K562 (cell line): ENCODE data around the gene AAK1. TPM values are rescaled to one million over a fixed set of nuclear protein-coding genes. Genes with fewer than 3 reads are reported as not detected.

ENCODE experiments used
- ATAC-seq: fragments of 200-7000 bp; cut with Tn5 transposase; 3 replicates; pipeline ENCODE4 v1.9.1; 2020; ENCODE audit warnings: moderate library complexity
- BruUV-seq: library from RNA; stranded (reverse); fragments of 400-500 nt; replicated peaks from 2 replicates; lab custom pipeline; 2021; lab: Mats Ljungman, UMichigan
- CTCF ChIA-PET: fragments of 300-600 bp; formaldehyde crosslinking; extraction: SDS; loops from one replicate; lab custom pipeline; 2021; ENCODE audit warnings: low intra/inter-chr PET ratio; lab: Yijun Ruan, JAX
- POLR2A ChIA-PET: fragments of 300-600, 350-650 bp; sonication (Branson Sonifier 250); formaldehyde crosslinking; extraction: SDS; loops from one replicate; lab custom pipeline; 2021; ENCODE audit warnings: antibody characterized with exemption, inconsistent platforms; lab: Yijun Ruan, JAX
- DNase-seq, 4 experiments: peaks; one replicate each; pipeline versions ENCODE4 v3.0.0 to v3.0.0-alpha.2; 2011 to 2018; ENCODE audit warnings: low spot score in 3 of 4, mixed read lengths in 3 of 4; ENCODE audit errors: extremely low read depth in 1 of 4
- FAIRE-seq: peaks from 2 replicates; lab custom pipeline; 2011; peaks lifted over from hg19 to GRCh38; lab: Jason Lieb, UNC
- H2AFZ ChIP-seq: 2 replicates; pipeline ENCODE4 v1.6.0; 2011; ENCODE audit warnings: low read depth, low read length, control low read depth, inconsistent platforms
- H3K27ac ChIP-seq: fragments of 200-600 bp; 3 replicates; pipeline ENCODE4 v1.8.0; 2011; ENCODE audit warnings: low read depth, mild to moderate bottlenecking, control low read depth, inconsistent platforms, low read length, moderate library complexity, mixed read lengths; ENCODE audit errors: extremely low read depth
- H3K27me3 ChIP-seq, 2 experiments: fragments of 300-600 bp in 1 of 2; 2 replicates in 1 of 2; 3 replicates in 1 of 2; pipeline versions ENCODE4 v1.6.0 to v1.8.0; 2011; ENCODE audit warnings: inconsistent platforms in 2 of 2, low read length in 2 of 2, mild to moderate bottlenecking in 1 of 2, mixed read lengths in 1 of 2, moderate library complexity in 1 of 2; ENCODE audit not compliant: control insufficient read depth in 2 of 2, insufficient read depth in 2 of 2
- H3K36me3 ChIP-seq: fragments of 300-600 bp; 3 replicates; pipeline ENCODE4 v1.8.0; 2011; ENCODE audit warnings: mild to moderate bottlenecking, low read length, inconsistent platforms; ENCODE audit not compliant: control insufficient read depth, insufficient read depth
- H3K4me1 ChIP-seq, 2 experiments: fragments of 200-600 bp in 1 of 2; replicated peaks in 1 of 2; 2 replicates in 1 of 2; 3 replicates in 1 of 2; pipeline versions ENCODE4 v1.5.1 to v1.8.0; 2011; ENCODE audit warnings: inconsistent platforms in 2 of 2, low read length in 2 of 2, mild to moderate bottlenecking in 1 of 2, mixed read lengths in 1 of 2, moderate library complexity in 1 of 2; ENCODE audit not compliant: control insufficient read depth in 2 of 2, insufficient read depth in 2 of 2
- H3K4me2 ChIP-seq: 2 replicates; pipeline ENCODE4 v1.6.1; 2011; ENCODE audit warnings: low read length, control low read depth, inconsistent platforms, mixed read lengths; ENCODE audit not compliant: insufficient read depth
- H3K4me3 ChIP-seq: fragments of 200-600 bp; sonication (generic), shearing (Covaris generic); 2 replicates; pipeline ENCODE4 v1.5.1; 2016; ENCODE audit warnings: control low read depth, inconsistent platforms
- H3K79me2 ChIP-seq: fragments of 200-600 bp; 3 replicates; pipeline ENCODE4 v1.8.0; 2011; ENCODE audit warnings: low read length, inconsistent platforms; ENCODE audit not compliant: control insufficient read depth, insufficient read depth
- H3K9ac ChIP-seq, 2 experiments: 2 replicates each; pipeline versions ENCODE4 v1.6.0 to v1.6.1; 2011; ENCODE audit warnings: low read depth in 2 of 2, low read length in 2 of 2, control low read depth in 1 of 2, inconsistent platforms in 1 of 2, mild to moderate bottlenecking in 1 of 2, mixed read lengths in 1 of 2; ENCODE audit not compliant: insufficient read depth in 1 of 2
- H3K9me1 ChIP-seq: one replicate; pipeline ENCODE4 v1.6.0; 2011; ENCODE audit warnings: inconsistent platforms, mild to moderate bottlenecking, low read length, moderate library complexity; ENCODE audit not compliant: control insufficient read depth, insufficient read depth
- H3K9me3 ChIP-seq: replicated peaks from 2 replicates; pipeline ENCODE4 v1.5.1; 2011; ENCODE audit warnings: low read depth, low read length, inconsistent platforms; ENCODE audit not compliant: control insufficient read depth, insufficient read depth
- H4K20me1 ChIP-seq: replicated peaks from 2 replicates; pipeline ENCODE4 v1.6.1; 2011; ENCODE audit warnings: low read length, inconsistent platforms, mixed read lengths; ENCODE audit not compliant: control insufficient read depth, insufficient read depth
- CEBPB ChIP-seq: fragments of 450-650 bp; IDR thresholded peaks from 2 replicates; pipeline ENCODE4 v1.6.1; 2016; ENCODE audit warnings: missing genetic modification characterization, missing compliant biosample characterization
- CTBP1 ChIP-seq: fragments of 450-650 bp; IDR thresholded peaks from 2 replicates; pipeline ENCODE4 v1.6.1; 2016; ENCODE audit warnings: borderline replicate concordance
- DACH1 ChIP-seq: fragments of 450-650 bp; IDR thresholded peaks from 2 replicates; pipeline ENCODE4 v1.6.1; 2018; ENCODE audit not compliant: partially characterized antibody
- EP400 ChIP-seq: fragments of 450-650 bp; IDR thresholded peaks from 2 replicates; pipeline ENCODE4 v1.6.1; 2017; ENCODE audit warnings: antibody characterized with exemption, mild to moderate bottlenecking, moderate library complexity
- ESRRA ChIP-seq: fragments of 450-650 bp; IDR thresholded peaks from 2 replicates; pipeline ENCODE4 v1.6.1; 2014; ENCODE audit warnings: low read depth, mild to moderate bottlenecking, moderate library complexity, borderline replicate concordance
- JUNB ChIP-seq: fragments of 450-650 bp; formaldehyde crosslinking; conservative IDR thresholded peaks from 2 replicates; pipeline ENCODE4 v1.4.0; 2020; ENCODE audit warnings: mild to moderate bottlenecking
- ZFP1 ChIP-seq: fragments of 450-650 bp; formaldehyde crosslinking; IDR thresholded peaks from 2 replicates; pipeline ENCODE4 v1.4.0; 2020; ENCODE audit warnings: mild to moderate bottlenecking, mixed read lengths
- ZNF408 ChIP-seq: fragments of 250-450 bp; sonication (Bioruptor Pico); IDR thresholded peaks from 2 replicates; pipeline ENCODE4 v1.4.0; 2020; ENCODE audit warnings: low read depth, mild to moderate bottlenecking, moderate library complexity
- WGBS: fragments of 100-300 bp; shearing (Covaris generic); methylation state at CpG from one replicate; pipeline ENCODE4 v1.1.6; 2016; ENCODE audit warnings: low coverage, mixed read lengths; ENCODE audit not compliant: insufficient coverage; ENCODE audit errors: missing lambda C conversion rate; 5-methylcytosine and 5-hydroxymethylcytosine counted together
- in situ Hi-C: fragments of 300-500 bp; cut with MboI; formaldehyde crosslinking; loops from 4 replicates; pipeline ENCODE4 v1.15.0; 2018; ENCODE audit warnings: inconsistent platforms, mixed read lengths
- intact Hi-C: fragments of 100-400 bp; cut with micrococcal nuclease; formaldehyde crosslinking; loops from 2 replicates; pipeline ENCODE4 v1.14.2; 2022
- polyA plus RNA-seq, 8 experiments: library from polyadenylated mRNA; depleted of rRNA in 4 of 8; stranded (reverse) in 5 of 8; unstranded in 3 of 8; fragments of >200 nt; fragmentation: Nextera tagmentation in 2 of 8; fragmentation: Illumina TruSeq in 1 of 8; extraction: Ambion mirVana in 2 of 8; extraction: Trizol in 1 of 8; gene quantifications; 2 replicates each; pipeline versions ENCODE4 v1.2.1 to v1.2.3, GENCODE V29; 2011 to 2014; ENCODE audit warnings: inconsistent platforms in 1 of 8, missing spikeins in 1 of 8
- total RNA-seq, 7 experiments: library from RNA; depleted of rRNA in 6 of 7; stranded (reverse); fragments of >200 nt in 6 of 7; fragmentation: Illumina TruSeq in 2 of 7; extraction: Trizol in 2 of 7; gene quantifications; 2 replicates each; pipeline versions ENCODE4 v1.2.1 to v1.2.3, GENCODE V29; 2011 to 2021; ENCODE audit warnings: low replicate concordance in 1 of 7
- TF ChIP-seq, protein P1 (sequence below): fragments of 250-450 bp; sonication (Bioruptor Pico); IDR thresholded peaks from 2 replicates; pipeline ENCODE4 v1.5.0; 2021
- TF ChIP-seq, protein P2 (sequence below): sonication (generic); formaldehyde crosslinking; IDR thresholded peaks from 2 replicates; pipeline ENCODE4 v1.8.0; 2023; ENCODE audit warnings: mild to moderate bottlenecking, missing genetic modification reagents
- TF ChIP-seq, protein P3 (sequence below): sonication (generic); formaldehyde crosslinking; IDR thresholded peaks from 2 replicates; pipeline ENCODE4 v1.8.1; 2023; ENCODE audit warnings: mild to moderate bottlenecking, missing genetic modification reagents, moderate library complexity
- TF ChIP-seq, protein P4 (sequence below), 2 experiments: fragments of 450-650 bp; conservative IDR thresholded peaks; 2 replicates each; pipeline ENCODE4 v1.6.1; 2017; ENCODE audit warnings: mild to moderate bottlenecking in 2 of 2, moderate library complexity in 2 of 2

AAK1 gene
- total and polyA plus RNA-seq, 9 of the 15 experiments (the other 6 are each of a cell fraction or from before 2014, with no cell fraction given), result 0.89 to 17.1 (median 6.0) TPM

DNA sequence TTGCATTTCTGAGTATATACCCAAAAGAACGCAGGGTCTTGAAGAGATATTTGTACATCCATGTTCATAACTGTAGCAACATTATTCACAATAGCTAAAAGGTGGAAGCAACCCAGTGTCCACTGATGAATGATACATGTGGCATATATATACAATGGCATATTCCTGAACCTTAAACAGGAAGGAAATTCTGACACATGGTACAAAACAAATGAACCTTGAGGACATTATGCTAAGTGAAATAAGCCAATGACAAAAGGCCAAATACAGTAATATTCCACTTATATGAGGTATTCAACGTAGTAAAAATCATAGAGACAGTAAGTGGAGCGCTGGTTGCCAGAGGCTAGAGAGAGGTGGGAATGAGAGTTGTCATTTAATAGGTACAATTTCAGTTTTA is 8.1 kb downstream of the AAK1 start (continued):
- TF ChIP-seq, protein P1, sequence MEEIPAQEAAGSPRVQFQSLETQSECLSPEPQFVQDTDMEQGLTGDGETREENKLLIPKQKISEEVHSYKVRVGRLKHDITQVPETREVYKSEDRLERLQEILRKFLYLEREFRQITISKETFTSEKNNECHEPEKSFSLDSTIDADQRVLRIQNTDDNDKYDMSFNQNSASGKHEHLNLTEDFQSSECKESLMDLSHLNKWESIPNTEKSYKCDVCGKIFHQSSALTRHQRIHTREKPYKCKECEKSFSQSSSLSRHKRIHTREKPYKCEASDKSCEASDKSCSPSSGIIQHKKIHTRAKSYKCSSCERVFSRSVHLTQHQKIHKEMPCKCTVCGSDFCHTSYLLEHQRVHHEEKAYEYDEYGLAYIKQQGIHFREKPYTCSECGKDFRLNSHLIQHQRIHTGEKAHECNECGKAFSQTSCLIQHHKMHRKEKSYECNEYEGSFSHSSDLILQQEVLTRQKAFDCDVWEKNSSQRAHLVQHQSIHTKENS, result no peak
- TF ChIP-seq, all 486 proteins: peak for 0

DNA sequence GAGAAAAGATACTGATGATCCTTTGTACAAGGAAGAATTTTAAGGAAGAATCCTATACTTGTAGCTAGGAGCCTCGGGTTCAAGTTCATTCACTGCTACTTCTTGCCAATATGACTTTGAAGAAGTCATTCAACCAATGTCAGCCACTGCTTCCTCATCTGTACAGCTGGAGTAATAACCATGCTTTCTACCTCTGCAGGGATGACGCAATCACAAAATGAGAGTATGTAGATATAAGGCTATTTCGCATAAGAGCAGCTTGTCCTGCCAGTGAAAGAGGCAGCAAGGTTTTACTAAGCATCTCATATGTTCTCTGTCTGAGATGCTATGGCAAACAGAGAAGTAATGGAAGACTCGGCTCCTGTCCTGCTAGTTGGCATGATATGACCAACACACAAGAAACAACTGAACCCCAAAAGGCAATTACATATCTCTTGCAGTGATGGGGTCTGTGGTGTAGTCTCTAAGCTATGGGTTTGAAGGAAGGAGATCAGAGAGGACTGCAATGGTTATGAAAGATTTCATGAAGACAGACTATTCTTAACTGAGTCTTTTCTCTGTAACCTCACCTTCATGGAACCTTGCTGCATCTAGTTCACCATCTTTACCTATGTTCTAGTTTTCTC is 9.2 kb downstream of the AAK1 start:
- ChIA-PET CTCF (no interaction called here), POLR2A (interaction anchor here (1.4 to 4.8 kb wide), 3 partner anchors 11 to 44 kb away, joined by 3 to 25 read pairs (median 5); partner anchors contain the start of gene AAK1)
- Histone ChIP-seq H3K27me3 (no peaks in the 10 kb centered on the region), H4K20me1 (no peaks in the 10 kb centered on the region), H3K9me1 (no peaks in the 10 kb centered on the region), H3K27ac (peak overlapping the region; percentile 21; the same call in 1 of the 3 replicates), H3K36me3 (no peaks in the 10 kb centered on the region), H2AFZ (peak overlapping the region; percentile 53), H3K4me1 (peaks cover 0 to 10% of the 10 kb centered on the region in 2 experiments; a peak in 1 of 5 replicates), H3K4me3 (no peak overlapping the region), H3K79me2 (peaks cover 5% of the 10 kb centered on the region; the same call in 1 of the 3 replicates), H3K9ac (no peak overlapping the region), H3K9me3 (no peaks in the 10 kb centered on the region), H3K4me2 (no peak overlapping the region; the same call in 1 of the 2 replicates)
- 33% methylated on average over 4 of the region's 4 CpGs for WGBS
- intact Hi-C loops, result no loop called here
- peak; percentile 75 for FAIRE-seq
- ATAC-seq, result peak; percentile 71
- peak in 1 of 4 experiments; percentile 41 for DNase-seq
- BruUV-seq, result no TSS peak
- in situ Hi-C loops, result no loop called here
- TF ChIP-seq EP400 (peak; percentile 53), CTBP1 (0 out of 2 replicates have a peak, but pooled peaks have one; percentile 22), ZNF408 (CRISPR knock-in tag) (no peak), CEBPB (tag) (peak; percentile 99), ZFP1 (CRISPR knock-in tag) (no peak), JUNB (CRISPR knock-in tag) (peak; percentile 40; the same call in 1 of the 2 replicates), DACH1 (no peak), ESRRA (0 out of 2 replicates have a peak, but pooled peaks have one; percentile 32)
- TF ChIP-seq, protein P2, sequence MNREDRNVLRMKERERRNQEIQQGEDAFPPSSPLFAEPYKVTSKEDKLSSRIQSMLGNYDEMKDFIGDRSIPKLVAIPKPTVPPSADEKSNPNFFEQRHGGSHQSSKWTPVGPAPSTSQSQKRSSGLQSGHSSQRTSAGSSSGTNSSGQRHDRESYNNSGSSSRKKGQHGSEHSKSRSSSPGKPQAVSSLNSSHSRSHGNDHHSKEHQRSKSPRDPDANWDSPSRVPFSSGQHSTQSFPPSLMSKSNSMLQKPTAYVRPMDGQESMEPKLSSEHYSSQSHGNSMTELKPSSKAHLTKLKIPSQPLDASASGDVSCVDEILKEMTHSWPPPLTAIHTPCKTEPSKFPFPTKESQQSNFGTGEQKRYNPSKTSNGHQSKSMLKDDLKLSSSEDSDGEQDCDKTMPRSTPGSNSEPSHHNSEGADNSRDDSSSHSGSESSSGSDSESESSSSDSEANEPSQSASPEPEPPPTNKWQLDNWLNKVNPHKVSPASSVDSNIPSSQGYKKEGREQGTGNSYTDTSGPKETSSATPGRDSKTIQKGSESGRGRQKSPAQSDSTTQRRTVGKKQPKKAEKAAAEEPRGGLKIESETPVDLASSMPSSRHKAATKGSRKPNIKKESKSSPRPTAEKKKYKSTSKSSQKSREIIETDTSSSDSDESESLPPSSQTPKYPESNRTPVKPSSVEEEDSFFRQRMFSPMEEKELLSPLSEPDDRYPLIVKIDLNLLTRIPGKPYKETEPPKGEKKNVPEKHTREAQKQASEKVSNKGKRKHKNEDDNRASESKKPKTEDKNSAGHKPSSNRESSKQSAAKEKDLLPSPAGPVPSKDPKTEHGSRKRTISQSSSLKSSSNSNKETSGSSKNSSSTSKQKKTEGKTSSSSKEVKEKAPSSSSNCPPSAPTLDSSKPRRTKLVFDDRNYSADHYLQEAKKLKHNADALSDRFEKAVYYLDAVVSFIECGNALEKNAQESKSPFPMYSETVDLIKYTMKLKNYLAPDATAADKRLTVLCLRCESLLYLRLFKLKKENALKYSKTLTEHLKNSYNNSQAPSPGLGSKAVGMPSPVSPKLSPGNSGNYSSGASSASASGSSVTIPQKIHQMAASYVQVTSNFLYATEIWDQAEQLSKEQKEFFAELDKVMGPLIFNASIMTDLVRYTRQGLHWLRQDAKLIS (CRISPR knock-in tag), result no peak
- TF ChIP-seq, protein P3, sequence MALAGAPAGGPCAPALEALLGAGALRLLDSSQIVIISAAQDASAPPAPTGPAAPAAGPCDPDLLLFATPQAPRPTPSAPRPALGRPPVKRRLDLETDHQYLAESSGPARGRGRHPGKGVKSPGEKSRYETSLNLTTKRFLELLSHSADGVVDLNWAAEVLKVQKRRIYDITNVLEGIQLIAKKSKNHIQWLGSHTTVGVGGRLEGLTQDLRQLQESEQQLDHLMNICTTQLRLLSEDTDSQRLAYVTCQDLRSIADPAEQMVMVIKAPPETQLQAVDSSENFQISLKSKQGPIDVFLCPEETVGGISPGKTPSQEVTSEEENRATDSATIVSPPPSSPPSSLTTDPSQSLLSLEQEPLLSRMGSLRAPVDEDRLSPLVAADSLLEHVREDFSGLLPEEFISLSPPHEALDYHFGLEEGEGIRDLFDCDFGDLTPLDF, result no peak
- TF ChIP-seq, protein P4, sequence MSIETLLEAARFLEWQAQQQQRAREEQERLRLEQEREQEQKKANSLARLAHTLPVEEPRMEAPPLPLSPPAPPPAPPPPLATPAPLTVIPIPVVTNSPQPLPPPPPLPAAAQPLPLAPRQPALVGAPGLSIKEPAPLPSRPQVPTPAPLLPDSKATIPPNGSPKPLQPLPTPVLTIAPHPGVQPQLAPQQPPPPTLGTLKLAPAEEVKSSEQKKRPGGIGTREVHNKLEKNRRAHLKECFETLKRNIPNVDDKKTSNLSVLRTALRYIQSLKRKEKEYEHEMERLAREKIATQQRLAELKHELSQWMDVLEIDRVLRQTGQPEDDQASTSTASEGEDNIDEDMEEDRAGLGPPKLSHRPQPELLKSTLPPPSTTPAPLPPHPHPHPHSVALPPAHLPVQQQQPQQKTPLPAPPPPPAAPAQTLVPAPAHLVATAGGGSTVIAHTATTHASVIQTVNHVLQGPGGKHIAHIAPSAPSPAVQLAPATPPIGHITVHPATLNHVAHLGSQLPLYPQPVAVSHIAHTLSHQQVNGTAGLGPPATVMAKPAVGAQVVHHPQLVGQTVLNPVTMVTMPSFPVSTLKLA (conservative IDR thresholded peaks at IDR 0.05), result no peak
